Stimulated activated CD8-positive, alpha-beta memory T cell treated with anti-CD3 and anti-CD28 coated beads, Interleukin-4, amount 100 ng/mL, for 1 hour (primary cell): ENCODE data around the gene STAB2.

ENCODE experiments used
- DNase-seq, 2 donors: peaks; one replicate each; pipeline ENCODE4 v3.0.0-alpha.2; 2020; ENCODE audit warnings: low read depth in 2 of 2, low spot score in 1 of 2

Gene STAB2

GRCh38 chr12:103743788-103744187 lies 156.7 kb downstream of the STAB2 start:
- DNase-seq = no peak

GRCh38 chr12:103745962-103746361 lies 158.9 kb downstream of the STAB2 start:
- no peak for DNase-seq

DNA sequence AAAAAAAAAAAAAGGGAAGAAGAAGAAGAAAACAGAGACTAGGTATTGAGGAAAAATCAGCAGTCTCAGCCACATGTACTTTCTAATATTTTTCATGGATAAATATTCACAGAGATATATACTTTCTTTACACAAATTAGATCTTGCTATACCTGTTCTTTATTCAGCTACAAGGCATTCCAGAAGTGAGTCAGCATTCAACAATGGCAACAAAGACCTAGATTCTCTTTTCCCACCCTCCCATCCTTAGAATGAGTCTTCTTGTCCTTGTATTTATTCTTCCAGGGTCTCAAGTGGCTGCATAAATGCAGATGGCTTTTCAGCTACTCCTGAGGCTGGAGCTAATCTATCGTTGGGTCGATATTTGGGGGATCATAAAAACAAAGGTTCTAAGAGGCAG lies 160.9 kb downstream of the STAB2 start:
- no peak for DNase-seq

DNA sequence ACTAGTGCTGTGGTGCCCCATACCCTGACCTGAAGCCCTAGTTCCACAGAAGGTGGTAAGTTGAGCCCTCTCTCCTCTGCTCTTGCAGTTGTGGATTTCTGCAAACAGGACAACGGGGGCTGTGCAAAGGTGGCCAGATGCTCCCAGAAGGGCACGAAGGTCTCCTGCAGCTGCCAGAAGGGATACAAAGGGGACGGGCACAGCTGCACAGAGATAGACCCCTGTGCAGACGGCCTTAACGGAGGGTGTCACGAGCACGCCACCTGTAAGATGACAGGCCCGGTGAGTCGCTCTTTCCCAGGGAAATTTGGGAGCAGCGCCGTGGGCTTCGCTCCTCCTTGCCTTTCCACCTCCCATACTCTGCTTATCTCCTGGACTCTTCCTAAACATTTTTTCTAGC lies 161.8 kb downstream of the STAB2 start:
- no peak for DNase-seq

DNA sequence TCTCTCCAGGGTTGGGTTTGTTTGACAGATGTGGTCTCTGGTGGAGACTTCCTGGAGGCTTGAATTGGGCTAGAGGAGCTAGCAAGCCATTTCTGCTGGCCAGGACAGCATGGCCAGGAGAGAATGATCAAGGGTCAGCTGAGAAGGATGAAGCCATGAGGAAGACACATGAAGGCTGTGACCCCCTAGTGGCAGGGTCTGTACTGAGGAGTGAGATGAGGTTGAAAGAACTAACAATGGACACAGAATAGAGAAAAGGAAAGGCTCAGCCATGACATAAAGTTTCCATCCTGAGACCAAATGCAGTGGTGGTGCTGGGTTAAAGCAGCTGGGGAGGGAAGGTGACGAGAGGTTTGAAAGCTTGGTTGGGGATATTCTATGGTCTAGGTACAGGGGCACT lies 164.1 kb downstream of the STAB2 start:
- no peak for DNase-seq

- no peak for DNase-seq
Measured at GRCh38 chr12:103751600-103751999, 164.5 kb downstream of the STAB2 start.

- DNase-seq = no peak
Measured at GRCh38 chr12:103755425-103755824, 168.4 kb downstream of the STAB2 start.

- no peak for DNase-seq
Measured at GRCh38 chr12:103756443-103756842, 169.4 kb downstream of the STAB2 start.

- no peak for DNase-seq
Measured at GRCh38 chr12:103757248-103757647, 170.2 kb downstream of the STAB2 start.

GRCh38 chr12:103758310-103759089 lies 171.4 kb downstream of the STAB2 start:
- no peak for DNase-seq

GRCh38 chr12:103762473-103762872 lies 175.4 kb downstream of the STAB2 start:
- no peak for DNase-seq

GRCh38 chr12:103765322-103765721 lies 178.2 kb downstream of the STAB2 start:
- no peak for DNase-seq

- DNase-seq = no peak
Measured at GRCh38 chr12:103766028-103766427, 179.0 kb downstream of the STAB2 start.

DNA sequence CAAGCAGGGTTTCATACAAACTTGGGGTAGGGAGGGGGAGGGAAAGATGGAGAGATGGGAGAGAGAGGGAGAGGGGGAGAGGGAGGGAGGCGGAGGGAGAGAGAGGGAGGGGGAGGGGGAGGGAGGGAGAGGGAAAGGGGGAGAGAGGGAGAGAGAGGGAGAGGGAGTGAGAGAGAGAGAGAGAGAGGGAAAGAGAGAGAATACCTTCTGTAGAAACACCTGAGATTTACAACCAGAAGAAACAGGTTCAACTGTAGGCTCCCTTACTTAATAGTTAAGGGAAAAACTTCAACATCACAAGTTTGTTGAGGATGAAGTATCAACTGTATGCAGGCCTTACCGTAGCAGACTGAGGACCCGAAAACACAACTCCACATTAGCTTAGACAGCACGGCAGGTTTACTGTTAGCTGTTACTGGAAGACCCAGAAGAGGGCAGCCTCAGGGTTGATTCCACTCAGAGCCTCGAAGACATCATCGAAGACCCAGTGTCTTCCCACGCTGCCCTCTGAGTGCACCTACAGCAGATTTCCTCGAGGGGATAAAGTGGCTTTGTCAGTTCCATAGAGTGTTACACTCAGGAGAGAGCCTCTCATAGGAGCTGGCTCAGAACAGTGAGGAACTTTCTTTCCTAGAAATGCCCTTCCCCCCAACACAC lies 181.5 kb downstream of the STAB2 start:
- no peak for DNase-seq

DNA sequence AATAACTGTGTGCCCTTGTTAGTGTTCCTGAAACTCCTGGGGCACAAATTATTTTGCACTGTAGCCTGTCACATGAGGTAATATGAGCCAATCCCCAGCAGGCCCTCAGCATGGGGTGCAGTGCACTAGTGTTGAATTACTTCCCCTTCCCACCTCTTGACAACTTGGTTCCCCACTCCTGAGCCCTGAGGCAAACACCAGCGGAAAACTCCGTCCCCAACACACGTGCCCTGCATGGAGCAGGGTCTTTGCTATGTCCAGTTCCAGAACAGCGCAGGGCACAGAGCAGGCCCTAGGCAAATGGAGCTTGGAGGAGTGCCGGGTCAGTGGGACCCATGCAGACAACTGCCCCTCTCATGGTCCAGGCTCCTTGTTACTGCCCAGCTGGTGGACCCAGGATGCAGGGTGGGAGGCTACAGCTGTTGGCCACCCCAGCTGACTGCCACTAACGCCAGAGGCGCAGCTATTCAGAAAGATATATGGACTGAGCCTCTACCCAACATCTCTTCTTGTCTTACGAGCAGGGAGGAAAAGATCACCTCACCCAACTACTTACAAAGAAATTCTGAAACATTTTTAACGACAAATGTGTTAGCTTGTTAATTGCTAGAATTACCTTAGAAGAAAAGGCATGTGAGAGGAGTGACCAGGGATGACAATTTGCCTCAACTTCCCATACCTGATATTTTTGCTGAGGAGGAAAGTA lies 182.3 kb downstream of the STAB2 start:
- DNase-seq = no peak

GRCh38 chr12:103771466-103771865 lies 184.4 kb downstream of the STAB2 start:
- DNase-seq = no peak

GRCh38 chr12:103772367-103773108 lies 185.5 kb downstream of the STAB2 start:
- no peak for DNase-seq

DNA sequence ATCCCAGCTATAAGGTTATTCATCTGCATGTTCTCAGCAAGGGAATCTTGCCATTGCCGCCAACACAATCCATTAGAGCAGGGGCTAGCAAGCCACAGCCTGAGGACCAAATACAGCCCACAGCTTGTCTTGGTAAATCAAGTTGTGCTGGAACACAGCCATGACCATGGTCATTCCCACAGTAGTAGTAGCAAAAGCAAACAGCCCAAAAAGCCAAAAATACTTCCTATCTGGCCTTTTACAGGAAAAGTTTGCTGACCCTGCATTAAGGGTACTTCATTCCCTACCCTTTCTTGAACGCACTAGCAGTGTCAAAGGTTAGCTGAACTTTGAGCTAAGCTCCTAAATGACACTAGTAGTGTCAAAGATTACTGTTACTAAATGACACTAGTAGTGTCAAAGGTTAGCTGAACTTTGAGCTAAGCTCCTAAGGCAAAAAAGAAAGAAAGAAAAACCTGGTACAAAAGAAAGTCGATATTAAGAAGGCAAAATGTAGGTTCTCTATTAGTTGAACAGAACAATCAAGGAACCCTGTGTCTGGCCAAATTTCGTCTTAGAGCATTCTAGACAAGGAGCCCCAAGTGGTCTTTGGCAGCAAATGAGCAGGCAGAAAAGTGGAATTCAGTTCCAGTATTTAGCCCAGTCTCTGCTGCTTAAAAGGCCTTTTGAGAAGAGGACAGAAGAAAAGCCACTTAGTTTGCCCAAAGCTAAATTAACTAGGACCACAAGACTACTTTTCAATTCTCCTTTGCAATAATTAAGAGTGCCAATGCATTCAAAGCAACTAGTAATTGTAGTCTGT lies 186.2 kb downstream of the STAB2 start:
- no peak for DNase-seq

- DNase-seq = no peak
Measured at GRCh38 chr12:103774977-103775560, 188.0 kb downstream of the STAB2 start.

DNA sequence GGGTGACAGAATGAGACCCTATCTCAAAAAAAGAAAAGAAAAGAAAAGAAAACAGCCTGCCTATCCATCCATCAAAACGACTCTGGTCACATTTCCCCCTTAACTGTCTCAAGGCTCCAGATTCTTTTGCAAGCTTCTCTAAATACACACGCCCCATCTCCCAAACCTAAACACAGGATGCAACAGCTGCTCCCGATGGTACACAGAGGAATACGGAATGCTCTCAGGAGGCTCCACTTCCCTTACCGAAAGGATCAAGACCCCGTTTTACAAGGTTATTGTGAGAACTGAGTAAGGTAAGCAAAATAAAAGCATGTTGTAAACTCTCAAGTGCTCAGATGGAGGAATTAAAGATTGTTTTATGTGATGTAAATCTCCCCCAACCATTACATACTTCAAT lies 191.7 kb downstream of the STAB2 start:
- DNase-seq = no peak
